Naive B cell (primary cell): ENCODE data around the gene WNK2. TPM values are rescaled to one million over a fixed set of nuclear protein-coding genes. Genes with fewer than 3 reads are reported as not detected.
"Not testable (repeated sequence)": the region's sequence is repeated elsewhere in the genome, so short reads cannot be mapped to it uniquely, and the experiment has no call there.

ENCODE experiments used
- ATAC-seq, 2 donors: fragments of 150-1000 bp; cut with Tn5 transposase; 2 replicates each; pipeline ENCODE4 v1.10.0; 2021; ENCODE audit warnings: low read depth in 2 of 2, mild to moderate bottlenecking in 2 of 2, moderate library complexity in 2 of 2
- DNase-seq: peaks from one replicate; pipeline ENCODE4 v3.0.0; 2022
- H3K27ac Mint-ChIP-seq, 6 donors: one replicate each; pipeline ENCODE4 v1.8.0; 2020 to 2022; ENCODE audit warnings: mild to moderate bottlenecking in 6 of 6, mixed read lengths in 6 of 6, moderate library complexity in 5 of 6, inconsistent platforms in 2 of 6
- H3K27me3 Mint-ChIP-seq, 3 donors: one replicate each; pipeline ENCODE4 v1.8.0; 2021 to 2022; ENCODE audit warnings: mixed read lengths in 3 of 3, mild to moderate bottlenecking in 1 of 3
- H3K36me3 Mint-ChIP-seq, 2 donors: one replicate each; pipeline ENCODE4 v1.8.0; 2020 to 2022; ENCODE audit warnings: mixed read lengths in 2 of 2, inconsistent platforms in 1 of 2, mild to moderate bottlenecking in 1 of 2
- H3K4me1 Mint-ChIP-seq, 3 donors: one replicate each; pipeline ENCODE4 v1.8.0; 2020 to 2022; ENCODE audit warnings: mixed read lengths in 3 of 3, inconsistent platforms in 1 of 3, mild to moderate bottlenecking in 1 of 3, moderate library complexity in 1 of 3
- H3K4me3 Mint-ChIP-seq, 8 donors: one replicate each; pipeline ENCODE4 v1.8.0; 2020 to 2022; ENCODE audit warnings: mild to moderate bottlenecking in 8 of 8, mixed read lengths in 8 of 8, moderate library complexity in 8 of 8, inconsistent platforms in 2 of 8
- H3K9me3 Mint-ChIP-seq, 7 donors: one replicate each; pipeline ENCODE4 v1.8.0; 2020 to 2022; ENCODE audit warnings: mixed read lengths in 7 of 7, mild to moderate bottlenecking in 5 of 7, inconsistent platforms in 2 of 7, moderate library complexity in 1 of 7
- polyA plus RNA-seq, 6 donors: library from polyadenylated mRNA; unstranded; fragments of 300-500 nt; fragmentation: Illumina TruSeq; gene quantifications; one replicate each; pipeline ENCODE4 v1.2.3, GENCODE V29; 2021; ENCODE audit warnings: low read depth in 6 of 6

Gene WNK2
- polyA plus RNA-seq, 6 donors from 2014 or later: not detected

GRCh38 chr9:93364734-93365426, 180.9 kb downstream of the WNK2 start:
- H3K9me3 Mint-ChIP-seq: peaks cover 0 to 36% (median 15%) of the 10 kb centered on the region in 7 donors
- H3K4me1 Mint-ChIP-seq: peaks cover 0 to 5% (median 0%) of the 10 kb centered on the region in 3 donors
- H3K27me3 Mint-ChIP-seq: peaks cover 16 to 31% (median 16%) of the 10 kb centered on the region in 3 donors
- H3K36me3 Mint-ChIP-seq: peaks cover 0 to 7% of the 10 kb centered on the region in 2 donors
- no peak for DNase-seq
- no peak for ATAC-seq
- no peak overlapping the region for H3K27ac Mint-ChIP-seq
- peak overlapping the region in 1 of 8 donors; percentile 41 for H3K4me3 Mint-ChIP-seq

GRCh38 chr9:93365427-93366118, 181.6 kb downstream of the WNK2 start:
- Mint-ChIP-seq H3K9me3 (peaks cover 0 to 31% (median 8%) of the 10 kb centered on the region in 7 donors), H3K27ac (peak overlapping the region in 1 of 6 donors; percentile 67), H3K27me3 (peaks cover 18 to 37% (median 21%) of the 10 kb centered on the region in 3 donors), H3K36me3 (peaks cover 0 to 8% of the 10 kb centered on the region in 2 donors), H3K4me3 (peak overlapping the region in 1 of 8 donors; percentile 41), H3K4me1 (peaks cover 0 to 5% (median 0%) of the 10 kb centered on the region in 3 donors)
- no peak for ATAC-seq
- no peak for DNase-seq

GRCh38 chr9:93366119-93366447, 182.1 kb downstream of the WNK2 start:
- peaks cover 23 to 43% (median 26%) of the 10 kb centered on the region in 3 donors for H3K27me3 Mint-ChIP-seq
- H3K36me3 Mint-ChIP-seq: peaks cover 0 to 13% of the 10 kb centered on the region in 2 donors
- no peak for DNase-seq
- no peak for ATAC-seq
- H3K9me3 Mint-ChIP-seq: peaks cover 0 to 25% (median 8%) of the 10 kb centered on the region in 7 donors
- H3K4me1 Mint-ChIP-seq: peaks cover 0 to 5% (median 0%) of the 10 kb centered on the region in 3 donors
- H3K4me3 Mint-ChIP-seq: no peak overlapping the region
- no peak overlapping the region for H3K27ac Mint-ChIP-seq

- DNase-seq, H3K27ac Mint-ChIP-seq, H3K4me1 Mint-ChIP-seq, H3K4me3 Mint-ChIP-seq, ATAC-seq: not testable (repeated sequence)
- Mint-ChIP-seq H3K9me3 (peaks cover 0 to 21% (median 8%) of the 10 kb centered on the region in 7 donors), H3K27me3 (peaks cover 25 to 47% (median 30%) of the 10 kb centered on the region in 3 donors), H3K36me3 (peaks cover 0 to 15% of the 10 kb centered on the region in 2 donors)
Measured at GRCh38 chr9:93366486-93366885, 182.5 kb downstream of the WNK2 start.

- no peak for ATAC-seq
- H3K9me3 Mint-ChIP-seq: peaks cover 0 to 7% (median 3%) of the 10 kb centered on the region in 7 donors
- peaks cover 0 to 5% (median 0%) of the 10 kb centered on the region in 3 donors for H3K4me1 Mint-ChIP-seq
- H3K27me3 Mint-ChIP-seq: peaks cover 30 to 60% (median 39%) of the 10 kb centered on the region in 3 donors
- no peak for DNase-seq
- peaks cover 0 to 15% of the 10 kb centered on the region in 2 donors for H3K36me3 Mint-ChIP-seq
- H3K4me3 Mint-ChIP-seq: no peak overlapping the region
- H3K27ac Mint-ChIP-seq: no peak overlapping the region
Measured at GRCh38 chr9:93368437-93368836, 184.5 kb downstream of the WNK2 start.

- Mint-ChIP-seq H3K9me3 (peaks cover 0 to 7% (median 0%) of the 10 kb centered on the region in 7 donors), H3K36me3 (peaks cover 0 to 15% of the 10 kb centered on the region in 2 donors), H3K4me1 (peaks cover 0 to 5% (median 0%) of the 10 kb centered on the region in 3 donors), H3K4me3 (no peak overlapping the region), H3K27ac (no peak overlapping the region), H3K27me3 (peaks cover 30 to 57% (median 39%) of the 10 kb centered on the region in 3 donors)
- DNase-seq (no peak), ATAC-seq (no peak)
Measured at GRCh38 chr9:93369686-93370085, 185.7 kb downstream of the WNK2 start.

Other genes starting within 250 kb of the WNK2 start
- gene FGD3, start 236.6 kb upstream of the WNK2 start, polyA plus RNA-seq: 100 to 1,000 TPM in 1 of 6 donors, 10 to 100 TPM in 5; 37.0 to 115 (median 65.8) TPM
- gene SUSD3, start 125.4 kb upstream of the WNK2 start, polyA plus RNA-seq: 10 to 100 TPM; 35.3 to 70.1 (median 52.5) TPM
- 10 to 100 TPM; 18.4 to 37.3 (median 27.4) TPM for gene CARD19, start 87.9 kb upstream of the WNK2 start, polyA plus RNA-seq
- 10 to 100 TPM in 1 of 6 donors, 1 to 10 TPM in 5; 4.3 to 14.2 (median 7.1) TPM for gene NINJ1, start 49.9 kb upstream of the WNK2 start, polyA plus RNA-seq